HepG2 (cell line): Measurements from ENCODE around the gene TLE1. TPM values are rescaled to one million over a fixed set of nuclear protein-coding genes. Genes with fewer than 3 reads are reported as not detected.

ENCODE experiments used
- ASH2L ChIP-seq: fragments of 300-600, 200-600 bp; sonication (generic); IDR thresholded peaks from 2 replicates; pipeline ENCODE4 v1.7.0; 2017; ENCODE audit warnings: low read depth, mild to moderate bottlenecking, moderate library complexity, mixed read lengths, low read length; ENCODE audit not compliant: insufficient read length
- ATM ChIP-seq: fragments of 450-650 bp; IDR thresholded peaks from 2 replicates; pipeline ENCODE4 v1.7.1; 2017; ENCODE audit warnings: mild to moderate bottlenecking, borderline replicate concordance
- BRCA1 ChIP-seq: sonication (generic); formaldehyde crosslinking; IDR thresholded peaks from 2 replicates; pipeline ENCODE4 v1.4.0; 2020; ENCODE audit warnings: missing genetic modification reagents
- CAMTA2 ChIP-seq: sonication (generic); formaldehyde crosslinking; IDR thresholded peaks from 2 replicates; pipeline ENCODE4 v1.4.0; 2020; ENCODE audit warnings: mild to moderate bottlenecking, missing genetic modification reagents, borderline replicate concordance
- GLMP ChIP-seq: sonication (generic); formaldehyde crosslinking; IDR thresholded peaks from 2 replicates; pipeline ENCODE4 v1.9.0; 2021; ENCODE audit warnings: missing genetic modification reagents, mild to moderate bottlenecking, borderline replicate concordance
- KMT2B ChIP-seq: IDR thresholded peaks from 2 replicates; pipeline ENCODE4 v1.6.1; 2016; ENCODE audit warnings: missing genetic modification reagents, missing compliant biosample characterization
- NR3C1 ChIP-seq: sonication (generic); formaldehyde crosslinking; IDR thresholded peaks from 2 replicates; pipeline ENCODE4 v1.4.0; 2020; ENCODE audit warnings: missing genetic modification reagents
- SMARCE1 ChIP-seq: fragments of 450-650 bp; IDR thresholded peaks from 2 replicates; pipeline ENCODE4 v1.6.1; 2017; ENCODE audit warnings: borderline replicate concordance
- SNAI1 ChIP-seq: sonication (generic); formaldehyde crosslinking; IDR thresholded peaks from 2 replicates; pipeline ENCODE4 v1.5.0; 2020; ENCODE audit warnings: mild to moderate bottlenecking, missing genetic modification reagents, borderline replicate concordance
- ZNF138 ChIP-seq: sonication (generic); formaldehyde crosslinking; IDR thresholded peaks from 2 replicates; pipeline ENCODE4 v1.5.0; 2020; ENCODE audit warnings: mild to moderate bottlenecking, low read depth, missing genetic modification reagents
- ZNF510 ChIP-seq: sonication (generic); formaldehyde crosslinking; IDR thresholded peaks from 2 replicates; pipeline ENCODE4 v1.4.0; 2020; ENCODE audit warnings: low read depth, mild to moderate bottlenecking, missing genetic modification reagents
- ZNF772 ChIP-seq: sonication (generic); formaldehyde crosslinking; IDR thresholded peaks from 2 replicates; pipeline ENCODE4 v1.5.0; 2020; ENCODE audit warnings: mild to moderate bottlenecking, missing genetic modification reagents
- polyA plus RNA-seq, 8 experiments: library from polyadenylated mRNA; depleted of rRNA in 3 of 8; stranded (reverse) in 7 of 8; unstranded in 1 of 8; fragments of >200 nt; fragmentation: Illumina TruSeq in 4 of 8; extraction: Trizol in 4 of 8; gene quantifications; 2 replicates each; pipeline versions ENCODE4 v1.2.1 to v1.2.3, GENCODE V29; 2011 to 2016; ENCODE audit warnings: low read depth in 4 of 8, missing spikeins in 1 of 8, mixed read lengths in 1 of 8; ENCODE audit not compliant: insufficient read depth in 1 of 8
- total RNA-seq, 5 experiments: library from RNA; depleted of rRNA; stranded (reverse); fragments of >200 nt; fragmentation: Illumina TruSeq; extraction: Trizol; gene quantifications; 2 replicates each; pipeline ENCODE4 v1.2.3, GENCODE V29; 2016; ENCODE audit warnings: low read depth in 1 of 5
- TF ChIP-seq, protein P1 (sequence below), 2 experiments: fragments of 450-650 bp in 1 of 2; sonication (generic) in 1 of 2; formaldehyde crosslinking in 1 of 2; IDR thresholded peaks; 2 replicates each; pipeline versions ENCODE4 v1.6.1 to v1.8.0; 2016 to 2022; ENCODE audit warnings: antibody characterized with exemption in 1 of 2, mild to moderate bottlenecking in 1 of 2, missing genetic modification reagents in 1 of 2
- TF ChIP-seq, protein P2 (sequence below): sonication (generic); formaldehyde crosslinking; IDR thresholded peaks from 2 replicates; pipeline ENCODE4 v1.4.0; 2020; ENCODE audit warnings: low read depth, mild to moderate bottlenecking, missing genetic modification reagents

Gene TLE1
- total and polyA plus RNA-seq, 2 of the 13 experiments (the other 11 are each of a cell fraction or from before 2014, with no cell fraction given): 35.9 to 109 TPM

DNA sequence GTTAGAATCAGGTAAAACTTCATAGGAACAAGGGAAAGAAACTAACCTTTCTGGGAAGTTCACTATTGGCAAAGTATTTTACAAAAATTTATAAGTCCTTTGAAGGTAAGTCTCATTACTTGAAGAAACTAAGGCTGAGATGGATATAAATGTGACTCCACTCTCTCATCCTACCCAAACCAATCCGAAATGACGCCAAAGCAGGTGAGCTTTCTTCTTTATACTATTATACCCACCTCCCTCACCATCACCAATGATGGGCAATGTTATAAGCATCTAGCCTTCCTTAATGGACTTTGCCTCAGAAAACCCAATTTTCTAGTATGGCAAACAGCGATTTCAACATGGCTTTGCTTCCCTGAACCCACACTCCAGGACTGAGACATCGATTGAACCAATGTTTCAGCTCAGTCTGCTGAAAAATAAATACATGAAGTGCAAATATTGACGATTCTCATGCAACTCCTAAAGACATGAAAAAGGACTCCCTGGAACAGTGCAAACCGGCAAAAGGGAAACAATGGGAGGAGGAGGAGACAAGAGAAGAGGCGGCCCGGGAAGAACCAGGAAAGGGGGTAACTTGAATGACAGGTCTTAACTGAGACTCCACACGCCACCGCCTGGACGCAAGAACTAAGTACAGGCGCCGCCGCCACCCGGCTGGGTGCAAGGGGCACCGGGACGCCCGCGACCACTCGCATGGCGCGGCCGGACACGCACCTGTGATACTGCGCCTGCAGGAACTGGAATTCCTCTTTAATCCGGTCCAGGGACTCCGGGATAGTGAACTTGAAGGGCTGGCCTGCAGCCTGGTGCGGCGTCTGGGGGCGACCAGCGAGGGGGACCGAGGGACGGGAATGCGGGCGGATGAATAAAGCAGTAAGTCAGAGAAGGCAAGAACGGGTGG is 2.5 kb downstream of the TLE1 start (continued):
- TF ChIP-seq, protein P1, sequence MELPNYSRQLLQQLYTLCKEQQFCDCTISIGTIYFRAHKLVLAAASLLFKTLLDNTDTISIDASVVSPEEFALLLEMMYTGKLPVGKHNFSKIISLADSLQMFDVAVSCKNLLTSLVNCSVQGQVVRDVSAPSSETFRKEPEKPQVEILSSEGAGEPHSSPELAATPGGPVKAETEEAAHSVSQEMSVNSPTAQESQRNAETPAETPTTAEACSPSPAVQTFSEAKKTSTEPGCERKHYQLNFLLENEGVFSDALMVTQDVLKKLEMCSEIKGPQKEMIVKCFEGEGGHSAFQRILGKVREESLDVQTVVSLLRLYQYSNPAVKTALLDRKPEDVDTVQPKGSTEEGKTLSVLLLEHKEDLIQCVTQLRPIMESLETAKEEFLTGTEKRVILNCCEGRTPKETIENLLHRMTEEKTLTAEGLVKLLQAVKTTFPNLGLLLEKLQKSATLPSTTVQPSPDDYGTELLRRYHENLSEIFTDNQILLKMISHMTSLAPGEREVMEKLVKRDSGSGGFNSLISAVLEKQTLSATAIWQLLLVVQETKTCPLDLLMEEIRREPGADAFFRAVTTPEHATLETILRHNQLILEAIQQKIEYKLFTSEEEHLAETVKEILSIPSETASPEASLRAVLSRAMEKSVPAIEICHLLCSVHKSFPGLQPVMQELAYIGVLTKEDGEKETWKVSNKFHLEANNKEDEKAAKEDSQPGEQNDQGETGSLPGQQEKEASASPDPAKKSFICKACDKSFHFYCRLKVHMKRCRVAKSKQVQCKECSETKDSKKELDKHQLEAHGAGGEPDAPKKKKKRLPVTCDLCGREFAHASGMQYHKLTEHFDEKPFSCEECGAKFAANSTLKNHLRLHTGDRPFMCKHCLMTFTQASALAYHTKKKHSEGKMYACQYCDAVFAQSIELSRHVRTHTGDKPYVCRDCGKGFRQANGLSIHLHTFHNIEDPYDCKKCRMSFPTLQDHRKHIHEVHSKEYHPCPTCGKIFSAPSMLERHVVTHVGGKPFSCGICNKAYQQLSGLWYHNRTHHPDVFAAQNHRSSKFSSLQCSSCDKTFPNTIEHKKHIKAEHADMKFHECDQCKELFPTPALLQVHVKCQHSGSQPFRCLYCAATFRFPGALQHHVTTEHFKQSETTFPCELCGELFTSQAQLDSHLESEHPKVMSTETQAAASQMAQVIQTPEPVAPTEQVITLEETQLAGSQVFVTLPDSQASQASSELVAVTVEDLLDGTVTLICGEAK (IDR thresholded peaks at IDR 0.05): no peak
- TF ChIP-seq, protein P1 (CRISPR knock-in tag; IDR thresholded peaks at IDR 0.05): peak; percentile 10; the same call in 1 of the 2 replicates
- TF ChIP-seq ZNF510 (CRISPR knock-in tag) (no peak), ATM (no peak), KMT2B (CRISPR knock-in tag) (peak; percentile 54; the same call in 1 of the 2 replicates), GLMP (CRISPR knock-in tag) (no peak), BRCA1 (CRISPR knock-in tag) (no peak), CAMTA2 (no peak), SNAI1 (peak; percentile 41; the same call in 1 of the 2 replicates), SMARCE1 (no peak), ZNF138 (CRISPR knock-in tag) (0 out of 2 replicates have a peak, but pooled peaks have one; percentile 64), ASH2L (peak; percentile 83), ZNF772 (CRISPR knock-in tag) (peak; percentile 71), NR3C1 (CRISPR knock-in tag) (no peak)
- TF ChIP-seq, protein P2, sequence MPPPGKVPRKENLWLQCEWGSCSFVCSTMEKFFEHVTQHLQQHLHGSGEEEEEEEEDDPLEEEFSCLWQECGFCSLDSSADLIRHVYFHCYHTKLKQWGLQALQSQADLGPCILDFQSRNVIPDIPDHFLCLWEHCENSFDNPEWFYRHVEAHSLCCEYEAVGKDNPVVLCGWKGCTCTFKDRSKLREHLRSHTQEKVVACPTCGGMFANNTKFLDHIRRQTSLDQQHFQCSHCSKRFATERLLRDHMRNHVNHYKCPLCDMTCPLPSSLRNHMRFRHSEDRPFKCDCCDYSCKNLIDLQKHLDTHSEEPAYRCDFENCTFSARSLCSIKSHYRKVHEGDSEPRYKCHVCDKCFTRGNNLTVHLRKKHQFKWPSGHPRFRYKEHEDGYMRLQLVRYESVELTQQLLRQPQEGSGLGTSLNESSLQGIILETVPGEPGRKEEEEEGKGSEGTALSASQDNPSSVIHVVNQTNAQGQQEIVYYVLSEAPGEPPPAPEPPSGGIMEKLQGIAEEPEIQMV (CRISPR knock-in tag): 0 out of 2 replicates have a peak, but pooled peaks have one; percentile 36
